B cell (primary cell): ENCODE measurements around the gene SATB1.

Experiments
- EZH2 ChIP-seq: IDR thresholded peaks from 2 replicates; pipeline ENCODE4 v1.6.1; 2012; ENCODE audit warnings: borderline replicate concordance, low read depth, mild to moderate bottlenecking, moderate library complexity, low read length; ENCODE audit not compliant: insufficient read depth, poor library complexity, severe bottlenecking
- TF ChIP-seq, protein P1 (sequence below): fragments of 200-600 bp; IDR thresholded peaks from one replicate; pipeline ENCODE4 v1.8.0; 2022; ENCODE audit warnings: antibody characterized with exemption, mild to moderate bottlenecking

DNA sequence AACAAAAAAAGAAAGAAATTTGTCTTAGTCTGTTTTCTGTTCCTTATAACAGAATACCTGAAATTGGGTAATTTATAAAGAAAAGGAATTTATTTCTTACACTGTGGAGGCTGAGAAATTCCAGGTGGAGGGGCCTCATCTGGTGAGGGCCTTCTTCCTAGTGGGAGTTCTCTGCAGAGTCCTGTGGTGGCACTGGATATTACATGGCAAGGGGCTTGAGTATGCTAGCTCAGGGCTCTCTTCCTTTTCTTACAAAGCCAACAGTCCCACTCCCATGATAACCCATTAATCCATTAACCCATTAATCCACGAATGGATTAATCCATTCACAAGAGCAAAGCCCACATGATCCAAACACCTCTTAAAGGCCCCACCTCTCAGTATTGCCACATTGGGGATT lies 2.9 kb upstream of the SATB1 start:
- TF ChIP-seq, protein P1, sequence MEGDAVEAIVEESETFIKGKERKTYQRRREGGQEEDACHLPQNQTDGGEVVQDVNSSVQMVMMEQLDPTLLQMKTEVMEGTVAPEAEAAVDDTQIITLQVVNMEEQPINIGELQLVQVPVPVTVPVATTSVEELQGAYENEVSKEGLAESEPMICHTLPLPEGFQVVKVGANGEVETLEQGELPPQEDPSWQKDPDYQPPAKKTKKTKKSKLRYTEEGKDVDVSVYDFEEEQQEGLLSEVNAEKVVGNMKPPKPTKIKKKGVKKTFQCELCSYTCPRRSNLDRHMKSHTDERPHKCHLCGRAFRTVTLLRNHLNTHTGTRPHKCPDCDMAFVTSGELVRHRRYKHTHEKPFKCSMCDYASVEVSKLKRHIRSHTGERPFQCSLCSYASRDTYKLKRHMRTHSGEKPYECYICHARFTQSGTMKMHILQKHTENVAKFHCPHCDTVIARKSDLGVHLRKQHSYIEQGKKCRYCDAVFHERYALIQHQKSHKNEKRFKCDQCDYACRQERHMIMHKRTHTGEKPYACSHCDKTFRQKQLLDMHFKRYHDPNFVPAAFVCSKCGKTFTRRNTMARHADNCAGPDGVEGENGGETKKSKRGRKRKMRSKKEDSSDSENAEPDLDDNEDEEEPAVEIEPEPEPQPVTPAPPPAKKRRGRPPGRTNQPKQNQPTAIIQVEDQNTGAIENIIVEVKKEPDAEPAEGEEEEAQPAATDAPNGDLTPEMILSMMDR = no peak
- TF ChIP-seq EZH2 = no peak
